NT2/D1 (cell line): ENCODE data around the gene PDE1C.

ENCODE experiments used
- DNase-seq: peaks from one replicate; pipeline ENCODE4 v3.0.0-alpha.2; 2011; ENCODE audit warnings: low read depth, low spot score
- H3K27me3 ChIP-seq: 2 replicates; pipeline ENCODE4 v1.6.0; 2011; ENCODE audit warnings: mild to moderate bottlenecking; ENCODE audit not compliant: insufficient read length, insufficient read depth
- H3K36me3 ChIP-seq: 2 replicates; pipeline ENCODE4 v1.6.1; 2011; ENCODE audit warnings: mild to moderate bottlenecking, low read length, mixed read lengths; ENCODE audit not compliant: insufficient read depth, insufficient read length
- H3K4me1 ChIP-seq: 2 replicates; pipeline ENCODE4 v1.5.1; 2011; ENCODE audit not compliant: insufficient read depth, insufficient read length
- H3K4me3 ChIP-seq: 2 replicates; pipeline ENCODE4 v1.5.1; 2011; ENCODE audit warnings: low read depth; ENCODE audit not compliant: insufficient read length
- H3K9ac ChIP-seq: 2 replicates; pipeline ENCODE4 v1.6.0; 2011; ENCODE audit warnings: low read depth; ENCODE audit not compliant: insufficient read length
- H3K9me3 ChIP-seq: 2 replicates; pipeline ENCODE4 v1.5.1; 2011; ENCODE audit warnings: mild to moderate bottlenecking, low read length; ENCODE audit not compliant: insufficient read depth
- SUZ12 ChIP-seq: IDR thresholded peaks from 2 replicates; pipeline ENCODE4 v1.6.1; 2011; ENCODE audit not compliant: insufficient read length, insufficient read depth; ENCODE audit errors: extremely low read depth
- YY1 ChIP-seq: IDR thresholded peaks from 2 replicates; pipeline ENCODE4 v1.6.1; 2011; ENCODE audit not compliant: insufficient read length, insufficient read depth
- ZNF274 ChIP-seq: IDR thresholded peaks from 2 replicates; pipeline ENCODE4 v1.6.1; 2011; ENCODE audit warnings: mild to moderate bottlenecking, low read depth, low read length

The PDE1C gene

GRCh38 chr7:31786326-31786725 lies 283.9 kb downstream of the PDE1C start:
- H3K4me3 ChIP-seq, result no peak overlapping the region
- no peak overlapping the region for H3K9ac ChIP-seq
- no peak for DNase-seq
- no peaks in the 10 kb centered on the region for H3K4me1 ChIP-seq
- H3K27me3 ChIP-seq, result no peaks in the 10 kb centered on the region
- H3K9me3 ChIP-seq, result no peaks in the 10 kb centered on the region
- TF ChIP-seq ZNF274 (no peak), YY1 (no peak), SUZ12 (no peak)
- no peaks in the 10 kb centered on the region for H3K36me3 ChIP-seq

GRCh38 chr7:31785101-31785500 lies 285.1 kb downstream of the PDE1C start:
- Histone ChIP-seq H3K4me3 (no peak overlapping the region), H3K9ac (no peak overlapping the region), H3K9me3 (no peaks in the 10 kb centered on the region), H3K4me1 (no peaks in the 10 kb centered on the region), H3K36me3 (no peaks in the 10 kb centered on the region), H3K27me3 (peaks cover under 1% of the 10 kb centered on the region)
- TF ChIP-seq YY1 (no peak), ZNF274 (no peak), SUZ12 (no peak)
- no peak for DNase-seq

GRCh38 chr7:31783221-31783620 lies 287.0 kb downstream of the PDE1C start:
- no peak for DNase-seq
- TF ChIP-seq ZNF274 (no peak), SUZ12 (no peak), YY1 (no peak)
- Histone ChIP-seq H3K36me3 (no peaks in the 10 kb centered on the region), H3K9me3 (no peaks in the 10 kb centered on the region), H3K9ac (no peak overlapping the region), H3K4me3 (no peak overlapping the region), H3K27me3 (peaks cover 8% of the 10 kb centered on the region), H3K4me1 (no peaks in the 10 kb centered on the region)

- Histone ChIP-seq H3K4me1 (no peaks in the 10 kb centered on the region), H3K4me3 (no peak overlapping the region), H3K36me3 (no peaks in the 10 kb centered on the region), H3K9me3 (no peaks in the 10 kb centered on the region), H3K9ac (no peak overlapping the region), H3K27me3 (peaks cover 11% of the 10 kb centered on the region)
- peak; percentile 75 for DNase-seq
- no peak for TF ChIP-seq YY1
- no peak for TF ChIP-seq ZNF274
- TF ChIP-seq SUZ12, result no peak
Observed at GRCh38 chr7:31782411-31782991, 287.7 kb downstream of the PDE1C start.

- Histone ChIP-seq H3K9me3 (no peaks in the 10 kb centered on the region), H3K4me1 (no peaks in the 10 kb centered on the region), H3K27me3 (peaks cover 37% of the 10 kb centered on the region), H3K36me3 (no peaks in the 10 kb centered on the region), H3K9ac (no peak overlapping the region), H3K4me3 (no peak overlapping the region)
- TF ChIP-seq SUZ12, result no peak
- TF ChIP-seq YY1, result no peak
- TF ChIP-seq ZNF274, result no peak
- no peak for DNase-seq
Observed at GRCh38 chr7:31778296-31778695, 291.9 kb downstream of the PDE1C start.

- Histone ChIP-seq H3K4me3 (no peak overlapping the region), H3K9me3 (no peaks in the 10 kb centered on the region), H3K4me1 (no peaks in the 10 kb centered on the region), H3K9ac (no peak overlapping the region), H3K36me3 (no peaks in the 10 kb centered on the region), H3K27me3 (peaks cover 54% of the 10 kb centered on the region)
- no peak for DNase-seq
- TF ChIP-seq SUZ12 (no peak), YY1 (no peak), ZNF274 (no peak)
Observed at GRCh38 chr7:31776616-31777015, 293.6 kb downstream of the PDE1C start.

GRCh38 chr7:31775556-31775955 lies 294.7 kb downstream of the PDE1C start:
- H3K4me1 ChIP-seq, result no peaks in the 10 kb centered on the region
- no peak for DNase-seq
- TF ChIP-seq ZNF274, result no peak
- TF ChIP-seq YY1, result no peak
- TF ChIP-seq SUZ12, result no peak
- no peaks in the 10 kb centered on the region for H3K9me3 ChIP-seq
- no peaks in the 10 kb centered on the region for H3K36me3 ChIP-seq
- peaks cover 65% of the 10 kb centered on the region for H3K27me3 ChIP-seq
- no peak overlapping the region for H3K4me3 ChIP-seq
- no peak overlapping the region for H3K9ac ChIP-seq

- no peak for DNase-seq
- Histone ChIP-seq H3K4me1 (no peaks in the 10 kb centered on the region), H3K4me3 (no peak overlapping the region), H3K9ac (no peak overlapping the region), H3K36me3 (no peaks in the 10 kb centered on the region), H3K9me3 (peaks cover 5% of the 10 kb centered on the region; the same call in 1 of the 2 replicates), H3K27me3 (peaks cover 80% of the 10 kb centered on the region)
- TF ChIP-seq ZNF274 (no peak), YY1 (no peak), SUZ12 (no peak)
Observed at GRCh38 chr7:31772211-31772610, 298.0 kb downstream of the PDE1C start.
